ENCODE data around the gene PRR19. TPM values are rescaled to one million over a fixed set of nuclear protein-coding genes. Genes with fewer than 3 reads are reported as not detected.
A peak's percentile ranks its signal among the peaks of the same experiment; 100 is the strongest.

Gene PRR19
- polyA plus RNA-seq, 3 donors = 0.35 to 0.51 (median 0.38) TPM

DNA sequence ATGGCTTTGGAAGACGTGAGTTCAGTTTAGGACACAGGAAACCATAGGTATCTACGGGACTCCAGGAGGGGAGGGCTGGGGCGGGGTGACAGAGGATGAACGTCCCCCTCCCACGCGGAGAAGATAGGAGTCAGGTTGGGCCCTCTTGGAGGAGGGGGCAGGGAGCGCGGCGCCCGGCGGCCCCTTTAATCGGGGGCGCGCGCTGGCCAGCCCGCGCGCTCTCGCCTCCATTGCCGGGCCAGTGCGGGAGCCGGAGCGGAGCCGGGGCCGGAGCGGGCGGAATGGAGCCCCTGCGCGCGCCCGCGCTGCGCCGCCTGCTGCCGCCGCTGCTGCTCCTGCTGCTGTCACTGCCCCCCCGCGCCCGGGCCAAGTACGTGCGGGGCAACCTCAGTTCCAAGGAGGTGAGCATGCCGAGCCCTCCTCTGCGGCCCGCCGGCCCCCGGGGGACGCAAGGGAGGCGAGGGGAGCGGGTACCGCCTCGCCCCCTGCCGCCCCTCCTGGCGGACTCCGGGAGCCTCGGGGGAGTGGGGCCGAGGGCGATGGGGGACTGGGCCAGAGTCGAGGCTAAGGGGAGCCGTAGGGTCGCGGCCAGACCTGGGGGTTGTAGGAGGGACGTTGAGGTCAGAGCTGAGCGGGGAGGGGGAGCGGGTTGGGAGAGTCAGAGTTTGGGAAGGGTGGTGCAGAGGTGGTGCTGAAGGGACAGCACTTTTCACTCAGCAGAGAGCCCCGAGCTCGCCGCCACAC is 11.3 kb downstream of the PRR19 start, which contains the start of gene TMEM145:
TSS of gene TMEM145 (plus strand) at position 214 of the 744 bp plus-strand sequence. CDS start at position 282, 68 bp downstream.
- intact Hi-C loops (cut with micrococcal nuclease) = no loop called here
- peak within 1 kb of the TSS in 1 of 3 experiments; percentile 56 for H3K4me3 ChIP-seq (replicated peaks in 1 of 3; ENCODE audit: low read depth in 2 of 3, low read length in 3 of 3)
- peaks cover 47 to 55% (median 49%) of the 10 kb centered on the region in 3 donors for H3K27me3 Mint-ChIP-seq (ENCODE audit: low read depth in 3 of 3)
- H2AFZ ChIP-seq (ENCODE audit: insufficient read depth, low read depth, low read length, poor library complexity, severe bottlenecking) = no peak within 1 kb of the TSS
- H3K27ac Mint-ChIP-seq = peak within 1 kb of the TSS in 1 of 7 donors; percentile 11
- H3K4me1 ChIP-seq (ENCODE audit: control insufficient read depth in 1 of 2, insufficient read depth in 2 of 2, low read length in 2 of 2) = peaks cover 21 to 25% of the 10 kb centered on the region in 2 donors
- no peaks in the 10 kb centered on the region for H3K36me3 ChIP-seq (replicated peaks in 1 of 2; ENCODE audit: control insufficient read depth in 1 of 2, insufficient read depth in 2 of 2, low read length in 2 of 2)
- no peak within 1 kb of the TSS for H3K27ac ChIP-seq (ENCODE audit: low read depth in 1 of 2, low read length in 2 of 2)
- under 1% methylated on average over 67 of the region's 67 CpGs for WGBS (ENCODE audit: insufficient coverage)
- peak within 1 kb of the TSS; percentile 65 for H3K4me2 ChIP-seq (replicated peaks; ENCODE audit: extremely low read depth, low read length, poor library complexity, severe bottlenecking)
- no peaks in the 10 kb centered on the region for H3K79me2 ChIP-seq (ENCODE audit: insufficient read depth, low read length)
- H4K20me1 ChIP-seq (ENCODE audit: insufficient read depth, low read length) = no peaks in the 10 kb centered on the region
- H3K9ac ChIP-seq (ENCODE audit: insufficient read depth, low read length, poor library complexity, severe bottlenecking) = no peak within 1 kb of the TSS
- H3K36me3 Mint-ChIP-seq = peaks cover 0 to 6% of the 10 kb centered on the region in 2 donors
- peaks cover 0 to 9% of the 10 kb centered on the region in 2 donors for H3K9me3 ChIP-seq (replicated peaks in 1 of 2; ENCODE audit: control insufficient read depth in 1 of 2, insufficient read depth in 1 of 2, low read length in 2 of 2)
- DNase-seq = peak in 1 of 3 donors; percentile 31
- H3K27me3 ChIP-seq (ENCODE audit: control insufficient read depth in 2 of 2, insufficient read depth in 2 of 2, low read length in 2 of 2) = peaks cover 16 to 41% of the 10 kb centered on the region in 2 donors
- H3K4me3 Mint-ChIP-seq = peak within 1 kb of the TSS; percentile 51 to 84
- H3K9me3 Mint-ChIP-seq = peaks cover 0 to 7% (median 2%) of the 10 kb centered on the region in 7 donors
- peaks cover 25% of the 10 kb centered on the region for H3K4me1 Mint-ChIP-seq
- no peak for TF ChIP-seq CTCF (IDR thresholded peaks at IDR 0.05)

- no peak for DNase-seq
- no peaks in the 10 kb centered on the region for H4K20me1 ChIP-seq (ENCODE audit: insufficient read depth, low read length)
- Mint-ChIP-seq H3K27ac (no peak overlapping the region), H3K9me3 (peaks cover 0 to 7% (median 2%) of the 10 kb centered on the region in 7 donors), H3K4me1 (peaks cover 25% of the 10 kb centered on the region), H3K36me3 (peaks cover 0 to 6% of the 10 kb centered on the region in 2 donors), H3K4me3 (peak overlapping the region in 1 of 2 donors; percentile 84), H3K27me3 (ENCODE audit: low read depth in 3 of 3) (peaks cover 47 to 55% (median 49%) of the 10 kb centered on the region in 3 donors)
- H3K9ac ChIP-seq (ENCODE audit: insufficient read depth, low read length, poor library complexity, severe bottlenecking) = no peak overlapping the region
- H3K4me2 ChIP-seq (replicated peaks; ENCODE audit: extremely low read depth, low read length, poor library complexity, severe bottlenecking) = peak overlapping the region; percentile 65
- 19% methylated on average over 20 of the region's 26 CpGs for WGBS (ENCODE audit: insufficient coverage)
- no peaks in the 10 kb centered on the region for H3K79me2 ChIP-seq (ENCODE audit: insufficient read depth, low read length)
- H3K4me1 ChIP-seq (ENCODE audit: control insufficient read depth in 1 of 2, insufficient read depth in 2 of 2, low read length in 2 of 2) = peaks cover 21 to 25% of the 10 kb centered on the region in 2 donors
- TF ChIP-seq CTCF (IDR thresholded peaks at IDR 0.05) = no peak
- no peaks in the 10 kb centered on the region for H3K36me3 ChIP-seq (replicated peaks in 1 of 2; ENCODE audit: control insufficient read depth in 1 of 2, insufficient read depth in 2 of 2, low read length in 2 of 2)
- no peak overlapping the region for H3K27ac ChIP-seq (ENCODE audit: low read depth in 1 of 2, low read length in 2 of 2)
- H2AFZ ChIP-seq (ENCODE audit: insufficient read depth, low read depth, low read length, poor library complexity, severe bottlenecking) = no peak overlapping the region
- intact Hi-C loops (cut with micrococcal nuclease) = no loop called here
- H3K9me3 ChIP-seq (replicated peaks in 1 of 2; ENCODE audit: control insufficient read depth in 1 of 2, insufficient read depth in 1 of 2, low read length in 2 of 2) = peaks cover 0 to 9% of the 10 kb centered on the region in 2 donors
- H3K27me3 ChIP-seq (ENCODE audit: control insufficient read depth in 2 of 2, insufficient read depth in 2 of 2, low read length in 2 of 2) = peaks cover 16 to 41% of the 10 kb centered on the region in 2 donors
- peak overlapping the region in 1 of 3 experiments; percentile 56 for H3K4me3 ChIP-seq (replicated peaks in 1 of 3; ENCODE audit: low read depth in 2 of 3, low read length in 3 of 3)
Measured at GRCh38 chr19:42313840-42314755, 12.2 kb downstream of the PRR19 start.
